HL-60 (cell line): ENCODE measurements around the gene ADGRD2.

Source experiments
- DNase-seq, 2 experiments: peaks; one replicate each; pipeline ENCODE4 v3.0.0-alpha.2; 2010 to 2020; ENCODE audit warnings: low read depth in 1 of 2, low spot score in 1 of 2
- H3K27ac ChIP-seq: fragments of 250-450 bp; sonication (Bioruptor Pico); replicated peaks from 2 replicates; pipeline ENCODE4 v1.5.1; 2020; ENCODE audit warnings: mild to moderate bottlenecking, moderate library complexity
- H3K27me3 ChIP-seq: fragments of 250-450 bp; sonication (Bioruptor Pico); 2 replicates; pipeline ENCODE4 v1.5.1; 2021; ENCODE audit warnings: mild to moderate bottlenecking, moderate library complexity; ENCODE audit not compliant: insufficient read depth, poor library complexity, severe bottlenecking
- H3K4me3 ChIP-seq: replicated peaks from 2 replicates; pipeline ENCODE4 v1.5.1; 2011; ENCODE audit warnings: mild to moderate bottlenecking, control low read depth, low read length; ENCODE audit not compliant: insufficient read depth
- GABPA ChIP-seq: IDR thresholded peaks from 2 replicates; pipeline ENCODE4 v1.6.1; 2012; ENCODE audit warnings: low read depth
- POLR2AphosphoS5 ChIP-seq: IDR thresholded peaks from 2 replicates; pipeline ENCODE4 v1.6.1; 2012; ENCODE audit warnings: low read depth
- SPI1 ChIP-seq: IDR thresholded peaks from 2 replicates; pipeline ENCODE4 v1.6.1; 2012; ENCODE audit warnings: low read depth, mild to moderate bottlenecking, borderline replicate concordance
- TF ChIP-seq, protein P1 (sequence below): IDR thresholded peaks from 2 replicates; pipeline ENCODE4 v1.6.1; 2012; ENCODE audit warnings: low read depth; ENCODE audit not compliant: insufficient replicate concordance
- TF ChIP-seq, protein P2 (sequence below): IDR thresholded peaks from one replicate; pipeline ENCODE4 v1.5.1; 2011; ENCODE audit warnings: low read length, control low read depth, inconsistent platforms; ENCODE audit not compliant: insufficient read depth

Gene ADGRD2

DNA sequence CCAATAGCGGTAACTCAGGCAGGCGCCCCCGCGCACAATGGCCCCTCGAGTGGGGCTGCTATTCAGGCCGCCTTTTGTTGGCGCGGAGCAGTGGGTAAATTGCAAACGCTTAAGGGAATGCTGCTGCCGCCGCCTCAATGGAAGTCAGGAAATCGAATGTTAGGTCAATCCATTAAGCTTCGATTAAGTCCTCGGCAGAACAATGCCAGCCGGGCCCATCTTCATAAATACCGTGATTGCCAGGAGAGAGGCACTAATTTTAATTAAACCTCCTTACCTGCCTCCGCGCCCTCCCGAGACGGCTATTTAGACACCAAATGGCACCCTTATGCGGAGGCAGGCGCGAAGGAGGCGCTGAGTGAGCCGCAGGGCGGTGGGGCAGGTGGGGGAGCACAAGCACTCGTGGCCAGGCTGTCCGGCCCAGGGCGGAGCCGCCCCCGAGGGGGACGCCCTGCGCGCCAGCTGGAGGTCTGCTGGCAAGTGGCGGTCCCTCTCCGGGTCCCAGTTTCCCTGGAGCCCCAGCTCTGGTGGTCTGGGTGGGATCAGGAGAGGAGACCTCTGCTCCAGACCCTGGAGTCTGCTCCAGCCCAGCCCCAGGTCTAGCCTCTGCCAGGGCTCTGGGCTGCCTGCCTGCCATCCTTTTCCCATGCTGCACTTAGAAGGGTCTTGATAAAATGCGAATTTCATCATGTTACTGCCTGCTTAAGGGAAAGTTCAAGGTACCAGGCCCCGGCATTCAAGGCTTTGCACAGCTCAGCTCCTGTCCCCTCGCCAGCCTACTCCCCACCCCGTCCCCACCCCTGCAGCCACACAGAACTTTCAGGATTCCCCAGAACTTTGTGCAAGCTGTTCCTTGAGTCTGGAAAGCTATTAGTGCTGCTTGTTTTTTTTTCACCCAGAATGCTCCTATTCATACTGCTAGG, 37.3 kb downstream of the ADGRD2 start:
- Histone ChIP-seq H3K27ac (no peak overlapping the region), H3K27me3 (no peaks in the 10 kb centered on the region), H3K4me3 (no peak overlapping the region)
- DNase-seq = no peak
- TF ChIP-seq, protein P1, sequence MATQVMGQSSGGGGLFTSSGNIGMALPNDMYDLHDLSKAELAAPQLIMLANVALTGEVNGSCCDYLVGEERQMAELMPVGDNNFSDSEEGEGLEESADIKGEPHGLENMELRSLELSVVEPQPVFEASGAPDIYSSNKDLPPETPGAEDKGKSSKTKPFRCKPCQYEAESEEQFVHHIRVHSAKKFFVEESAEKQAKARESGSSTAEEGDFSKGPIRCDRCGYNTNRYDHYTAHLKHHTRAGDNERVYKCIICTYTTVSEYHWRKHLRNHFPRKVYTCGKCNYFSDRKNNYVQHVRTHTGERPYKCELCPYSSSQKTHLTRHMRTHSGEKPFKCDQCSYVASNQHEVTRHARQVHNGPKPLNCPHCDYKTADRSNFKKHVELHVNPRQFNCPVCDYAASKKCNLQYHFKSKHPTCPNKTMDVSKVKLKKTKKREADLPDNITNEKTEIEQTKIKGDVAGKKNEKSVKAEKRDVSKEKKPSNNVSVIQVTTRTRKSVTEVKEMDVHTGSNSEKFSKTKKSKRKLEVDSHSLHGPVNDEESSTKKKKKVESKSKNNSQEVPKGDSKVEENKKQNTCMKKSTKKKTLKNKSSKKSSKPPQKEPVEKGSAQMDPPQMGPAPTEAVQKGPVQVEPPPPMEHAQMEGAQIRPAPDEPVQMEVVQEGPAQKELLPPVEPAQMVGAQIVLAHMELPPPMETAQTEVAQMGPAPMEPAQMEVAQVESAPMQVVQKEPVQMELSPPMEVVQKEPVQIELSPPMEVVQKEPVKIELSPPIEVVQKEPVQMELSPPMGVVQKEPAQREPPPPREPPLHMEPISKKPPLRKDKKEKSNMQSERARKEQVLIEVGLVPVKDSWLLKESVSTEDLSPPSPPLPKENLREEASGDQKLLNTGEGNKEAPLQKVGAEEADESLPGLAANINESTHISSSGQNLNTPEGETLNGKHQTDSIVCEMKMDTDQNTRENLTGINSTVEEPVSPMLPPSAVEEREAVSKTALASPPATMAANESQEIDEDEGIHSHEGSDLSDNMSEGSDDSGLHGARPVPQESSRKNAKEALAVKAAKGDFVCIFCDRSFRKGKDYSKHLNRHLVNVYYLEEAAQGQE = no peak
- TF ChIP-seq POLR2AphosphoS5 (no peak), SPI1 (no peak), GABPA (no peak)
- TF ChIP-seq, protein P2, sequence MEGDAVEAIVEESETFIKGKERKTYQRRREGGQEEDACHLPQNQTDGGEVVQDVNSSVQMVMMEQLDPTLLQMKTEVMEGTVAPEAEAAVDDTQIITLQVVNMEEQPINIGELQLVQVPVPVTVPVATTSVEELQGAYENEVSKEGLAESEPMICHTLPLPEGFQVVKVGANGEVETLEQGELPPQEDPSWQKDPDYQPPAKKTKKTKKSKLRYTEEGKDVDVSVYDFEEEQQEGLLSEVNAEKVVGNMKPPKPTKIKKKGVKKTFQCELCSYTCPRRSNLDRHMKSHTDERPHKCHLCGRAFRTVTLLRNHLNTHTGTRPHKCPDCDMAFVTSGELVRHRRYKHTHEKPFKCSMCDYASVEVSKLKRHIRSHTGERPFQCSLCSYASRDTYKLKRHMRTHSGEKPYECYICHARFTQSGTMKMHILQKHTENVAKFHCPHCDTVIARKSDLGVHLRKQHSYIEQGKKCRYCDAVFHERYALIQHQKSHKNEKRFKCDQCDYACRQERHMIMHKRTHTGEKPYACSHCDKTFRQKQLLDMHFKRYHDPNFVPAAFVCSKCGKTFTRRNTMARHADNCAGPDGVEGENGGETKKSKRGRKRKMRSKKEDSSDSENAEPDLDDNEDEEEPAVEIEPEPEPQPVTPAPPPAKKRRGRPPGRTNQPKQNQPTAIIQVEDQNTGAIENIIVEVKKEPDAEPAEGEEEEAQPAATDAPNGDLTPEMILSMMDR = no peak

DNA sequence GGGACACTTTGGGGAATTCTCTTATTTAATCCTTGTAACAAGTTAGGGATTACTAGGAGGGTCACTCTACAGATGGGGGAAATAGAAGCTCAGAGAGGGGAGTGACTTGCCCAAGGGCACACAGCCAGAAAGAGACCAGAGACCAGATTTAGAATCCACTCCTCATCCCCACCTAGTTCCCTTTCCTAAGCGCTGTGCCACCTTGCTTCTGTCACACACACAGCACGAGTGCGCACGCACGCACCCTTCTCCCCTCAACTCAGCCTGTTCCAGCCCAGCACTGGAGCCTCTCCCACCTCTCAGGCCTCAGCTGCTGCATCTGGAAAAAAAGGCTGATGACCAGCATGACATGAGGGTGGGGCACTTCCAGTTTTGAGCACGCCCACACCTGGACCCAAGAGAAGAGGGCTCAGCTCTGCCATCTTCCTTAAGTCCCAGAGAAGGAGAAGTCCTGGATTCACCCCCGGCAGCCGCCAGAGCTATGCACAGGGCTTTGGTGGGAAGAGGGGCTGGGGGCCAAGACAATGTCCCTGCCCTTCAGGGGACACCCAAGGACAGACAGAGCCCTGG, 38.5 kb downstream of the ADGRD2 start:
- Histone ChIP-seq H3K27me3 (no peaks in the 10 kb centered on the region), H3K4me3 (no peak overlapping the region), H3K27ac (no peak overlapping the region)
- no peak for DNase-seq
- TF ChIP-seq POLR2AphosphoS5 (no peak), SPI1 (no peak), GABPA (no peak)
- TF ChIP-seq, protein P1 = no peak
- TF ChIP-seq, protein P2 = no peak

DNA sequence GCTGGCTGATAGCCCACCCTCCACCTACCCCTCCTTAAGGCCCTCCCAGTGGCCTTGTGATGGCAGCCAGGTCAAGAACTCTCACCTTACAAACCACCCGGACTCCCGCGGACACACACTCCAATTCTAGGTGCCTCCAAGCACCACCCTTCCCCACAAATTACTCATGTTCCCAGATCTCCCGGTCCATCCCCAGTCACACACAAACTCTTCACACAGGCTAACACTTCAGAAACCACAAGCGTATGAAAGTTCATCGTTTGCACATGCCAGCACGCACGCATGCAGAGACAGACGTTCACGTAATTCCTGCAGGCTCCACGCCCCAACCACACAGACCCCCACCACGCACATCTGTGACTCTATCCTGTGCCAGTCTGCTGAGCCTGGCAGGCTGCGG, 39.0 kb downstream of the ADGRD2 start:
- DNase-seq = no peak
- Histone ChIP-seq H3K27ac (no peak overlapping the region), H3K4me3 (no peak overlapping the region), H3K27me3 (no peaks in the 10 kb centered on the region)
- no peak for TF ChIP-seq SPI1
- TF ChIP-seq GABPA = no peak
- TF ChIP-seq, protein P1 = no peak
- no peak for TF ChIP-seq POLR2AphosphoS5
- TF ChIP-seq, protein P2 = no peak
